ENCODE results near the gene KIF5C. TPM values are rescaled to one million over a fixed set of nuclear protein-coding genes. Genes with fewer than 3 reads are reported as not detected.

The KIF5C gene
- polyA plus RNA-seq, 1 donor (not counting 4 experiments of a cell fraction or from before 2014, with no cell fraction given): 0.03 TPM

DNA sequence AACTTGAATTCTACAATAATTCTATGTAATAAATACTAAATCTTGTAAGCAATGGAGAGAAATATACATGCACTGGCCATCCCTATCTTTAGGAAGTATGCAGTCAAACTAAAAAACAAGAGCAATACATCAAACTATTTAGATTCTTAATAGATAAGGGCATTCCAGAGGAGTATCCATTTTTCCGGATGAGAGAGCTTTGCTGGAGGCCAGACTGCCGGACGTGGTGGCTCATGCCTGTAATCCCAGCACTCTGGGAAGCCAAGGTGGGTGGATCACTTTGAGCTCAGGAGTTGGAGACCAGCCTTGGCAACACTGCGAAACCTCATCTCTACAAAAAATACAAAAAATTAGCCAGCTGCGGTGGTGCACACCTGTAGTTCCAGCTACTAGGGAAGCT lies 60.8 kb downstream of the KIF5C start:
- FAIRE-seq (no peak), DNase-seq (ENCODE audit: low read depth, low spot score) (no peak)
- no peaks in the 10 kb centered on the region for H3K4me1 ChIP-seq (ENCODE audit: control insufficient read depth, extremely low read depth, insufficient read depth, low read length)
- peaks cover 7% of the 10 kb centered on the region for H3K27me3 ChIP-seq (ENCODE audit: control insufficient read depth, extremely low read depth, insufficient read depth, low read length)
- no peaks in the 10 kb centered on the region for H3K9me1 ChIP-seq (ENCODE audit: control insufficient read depth, extremely low read depth, insufficient read depth, low read length)
- no peak overlapping the region for H2AFZ ChIP-seq (ENCODE audit: control insufficient read depth, low read length)
- H3K36me3 ChIP-seq (ENCODE audit: control insufficient read depth in 2 of 2, extremely low read depth in 1 of 2, insufficient read depth in 2 of 2, low read length in 2 of 2): no peaks in the 10 kb centered on the region
- no peak for TF ChIP-seq EZH2 (IDR thresholded peaks at IDR 0.05; ENCODE audit: low read length)
- TF ChIP-seq, protein P1, sequence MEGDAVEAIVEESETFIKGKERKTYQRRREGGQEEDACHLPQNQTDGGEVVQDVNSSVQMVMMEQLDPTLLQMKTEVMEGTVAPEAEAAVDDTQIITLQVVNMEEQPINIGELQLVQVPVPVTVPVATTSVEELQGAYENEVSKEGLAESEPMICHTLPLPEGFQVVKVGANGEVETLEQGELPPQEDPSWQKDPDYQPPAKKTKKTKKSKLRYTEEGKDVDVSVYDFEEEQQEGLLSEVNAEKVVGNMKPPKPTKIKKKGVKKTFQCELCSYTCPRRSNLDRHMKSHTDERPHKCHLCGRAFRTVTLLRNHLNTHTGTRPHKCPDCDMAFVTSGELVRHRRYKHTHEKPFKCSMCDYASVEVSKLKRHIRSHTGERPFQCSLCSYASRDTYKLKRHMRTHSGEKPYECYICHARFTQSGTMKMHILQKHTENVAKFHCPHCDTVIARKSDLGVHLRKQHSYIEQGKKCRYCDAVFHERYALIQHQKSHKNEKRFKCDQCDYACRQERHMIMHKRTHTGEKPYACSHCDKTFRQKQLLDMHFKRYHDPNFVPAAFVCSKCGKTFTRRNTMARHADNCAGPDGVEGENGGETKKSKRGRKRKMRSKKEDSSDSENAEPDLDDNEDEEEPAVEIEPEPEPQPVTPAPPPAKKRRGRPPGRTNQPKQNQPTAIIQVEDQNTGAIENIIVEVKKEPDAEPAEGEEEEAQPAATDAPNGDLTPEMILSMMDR (optimal IDR thresholded peaks at IDR 0.05 in 1 of 3, IDR thresholded peaks at IDR 0.05 in 1 of 3, conservative IDR thresholded peaks at IDR 0.05 in 1 of 3; ENCODE audit: extremely low read depth in 1 of 3, insufficient read depth in 2 of 3, low read length in 3 of 3): no peak
- no peaks in the 10 kb centered on the region for H4K20me1 ChIP-seq (ENCODE audit: control insufficient read depth, extremely low read depth, insufficient read depth, low read length)
- H3K79me2 ChIP-seq (ENCODE audit: control insufficient read depth, insufficient read depth, low read length): no peaks in the 10 kb centered on the region
- no peak overlapping the region for H3K9ac ChIP-seq (ENCODE audit: control insufficient read depth, extremely low read depth, insufficient read depth, low read length)
- no peaks in the 10 kb centered on the region for H3K9me3 ChIP-seq (ENCODE audit: control insufficient read depth, low read depth, low read length)
- H3K4me2 ChIP-seq (ENCODE audit: control insufficient read depth, extremely low read depth, insufficient read depth, low read depth, low read length): no peak overlapping the region
- H3K27ac ChIP-seq (ENCODE audit: control insufficient read depth, insufficient read depth, low read length): no peak overlapping the region
- dilution Hi-C loops (cut with MboI; ENCODE audit: extremely low pct_ligation_motif_present, low sequenced_read_pairs): no loop called here
- H3K4me3 ChIP-seq (ENCODE audit: control insufficient read depth in 2 of 3, extremely low read depth in 1 of 3, insufficient read depth in 2 of 3, low read depth in 1 of 3, low read length in 3 of 3): no peak overlapping the region

DNA sequence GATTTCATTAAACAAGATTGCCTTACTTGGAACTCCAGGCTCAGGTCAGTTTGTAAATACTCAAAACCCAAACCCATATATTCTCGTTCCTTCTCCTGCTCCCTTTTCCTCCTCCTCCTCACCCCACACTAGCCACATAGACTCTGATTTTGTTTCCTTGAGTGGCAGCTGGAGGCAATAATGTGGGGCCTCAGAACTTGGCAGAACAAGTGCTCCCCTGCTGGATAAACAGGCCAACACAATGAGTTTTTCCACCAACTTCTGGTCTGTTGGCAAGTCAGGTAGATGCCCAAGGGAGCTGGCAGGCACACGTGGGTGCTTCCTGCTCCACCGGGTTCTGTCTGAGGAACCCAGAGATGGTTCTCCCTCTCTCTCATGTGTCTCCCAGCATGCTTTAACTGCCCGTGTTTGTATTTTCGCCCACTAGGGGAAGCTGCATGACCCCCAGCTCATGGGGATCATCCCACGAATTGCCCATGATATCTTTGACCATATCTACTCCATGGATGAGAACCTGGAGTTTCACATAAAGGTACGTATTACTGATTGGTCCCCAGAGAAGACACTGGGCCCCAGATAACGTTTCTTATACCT lies 61.9 kb downstream of the KIF5C start:
- Histone ChIP-seq H3K9me3 (ENCODE audit: control insufficient read depth, low read depth, low read length) (no peaks in the 10 kb centered on the region), H4K20me1 (ENCODE audit: control insufficient read depth, extremely low read depth, insufficient read depth, low read length) (no peaks in the 10 kb centered on the region), H2AFZ (ENCODE audit: control insufficient read depth, low read length) (no peak overlapping the region), H3K27ac (ENCODE audit: control insufficient read depth, insufficient read depth, low read length) (no peak overlapping the region), H3K9me1 (ENCODE audit: control insufficient read depth, extremely low read depth, insufficient read depth, low read length) (no peaks in the 10 kb centered on the region), H3K4me1 (ENCODE audit: control insufficient read depth, extremely low read depth, insufficient read depth, low read length) (no peaks in the 10 kb centered on the region), H3K27me3 (ENCODE audit: control insufficient read depth, extremely low read depth, insufficient read depth, low read length) (peaks cover 7% of the 10 kb centered on the region), H3K36me3 (ENCODE audit: control insufficient read depth in 2 of 2, extremely low read depth in 1 of 2, insufficient read depth in 2 of 2, low read length in 2 of 2) (no peaks in the 10 kb centered on the region), H3K9ac (ENCODE audit: control insufficient read depth, extremely low read depth, insufficient read depth, low read length) (no peak overlapping the region), H3K4me2 (ENCODE audit: control insufficient read depth, extremely low read depth, insufficient read depth, low read depth, low read length) (no peak overlapping the region), H3K4me3 (ENCODE audit: control insufficient read depth in 2 of 3, extremely low read depth in 1 of 3, insufficient read depth in 2 of 3, low read depth in 1 of 3, low read length in 3 of 3) (no peak overlapping the region), H3K79me2 (ENCODE audit: control insufficient read depth, insufficient read depth, low read length) (no peaks in the 10 kb centered on the region)
- DNase-seq (ENCODE audit: low read depth, low spot score) (no peak), FAIRE-seq (no peak)
- dilution Hi-C loops (cut with MboI; ENCODE audit: extremely low pct_ligation_motif_present, low sequenced_read_pairs): no loop called here
- TF ChIP-seq EZH2 (IDR thresholded peaks at IDR 0.05; ENCODE audit: low read length): no peak
- TF ChIP-seq, protein P1 (optimal IDR thresholded peaks at IDR 0.05 in 1 of 3, IDR thresholded peaks at IDR 0.05 in 1 of 3, conservative IDR thresholded peaks at IDR 0.05 in 1 of 3; ENCODE audit: extremely low read depth in 1 of 3, insufficient read depth in 2 of 3, low read length in 3 of 3): peak in 1 of 3 experiments; percentile 15
